ENCODE results near the gene ZNF69.
"Not testable (repeated sequence)": the region's sequence is repeated elsewhere in the genome, so short reads cannot be mapped to it uniquely, and the experiment has no call there.

Gene ZNF69

DNA sequence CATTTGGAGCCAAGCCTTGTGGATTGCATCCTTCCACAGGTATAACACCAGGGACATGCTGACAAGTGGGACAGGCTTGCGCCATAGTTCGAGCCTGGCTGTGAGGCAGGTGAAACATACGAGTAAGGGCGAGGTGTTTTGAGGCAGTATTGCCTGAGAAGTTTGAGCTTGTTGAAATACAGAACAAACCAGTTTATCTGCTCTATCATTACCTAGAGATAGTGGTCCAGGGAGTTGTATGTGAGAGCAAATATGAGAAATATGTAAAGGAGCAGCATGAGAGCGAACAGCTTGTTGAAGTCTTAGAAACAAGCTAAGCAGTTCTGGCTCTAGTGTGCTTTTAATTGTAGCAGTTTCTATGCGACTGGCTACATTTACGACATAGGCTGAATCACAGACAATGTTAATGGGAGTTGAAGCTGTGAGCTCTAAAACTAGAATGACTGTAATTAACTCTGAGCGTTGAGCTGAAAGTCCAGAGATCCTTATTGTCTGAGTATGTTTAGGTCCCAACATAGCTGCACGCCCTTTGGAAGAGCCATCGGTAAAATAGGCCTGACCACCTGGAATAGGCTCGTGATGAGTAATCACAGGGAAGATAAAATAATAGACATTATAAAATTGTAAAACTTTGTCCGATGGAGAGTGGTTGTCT is 30.9 kb upstream of the ZNF69 start:
- DNase-seq (ENCODE audit: extremely low read depth, low read depth) = no peak
- no peak overlapping the region for H3K4me3 ChIP-seq (replicated peaks; ENCODE audit: low read depth, low read length)
- no peak for TF ChIP-seq CTCF (IDR thresholded peaks at IDR 0.05; ENCODE audit: low read depth, low read length, missing control alignments)

DNA sequence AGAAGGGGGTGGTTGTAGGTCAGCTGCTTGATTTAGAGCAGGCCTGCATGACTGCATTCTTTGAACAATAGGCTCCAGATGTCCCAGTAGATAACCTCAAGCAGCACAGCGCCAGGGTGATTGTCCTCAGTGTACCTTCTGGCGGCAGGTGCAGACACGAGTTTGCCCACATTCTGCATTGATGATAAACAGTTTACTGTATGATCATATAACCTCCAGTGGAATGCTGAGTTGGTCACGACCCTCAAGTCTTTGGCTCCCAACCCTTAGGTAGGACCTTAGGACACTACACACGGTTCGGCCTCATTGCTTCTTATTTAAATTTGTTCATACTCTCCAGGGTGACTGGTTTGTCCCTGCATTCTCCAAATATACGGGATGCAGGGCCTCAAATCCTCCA is 26.9 kb upstream of the ZNF69 start:
- H3K4me3 ChIP-seq (replicated peaks; ENCODE audit: low read depth, low read length) = no peak overlapping the region
- TF ChIP-seq CTCF (IDR thresholded peaks at IDR 0.05; ENCODE audit: low read depth, low read length, missing control alignments) = no peak
- no peak for DNase-seq (ENCODE audit: extremely low read depth, low read depth)

DNA sequence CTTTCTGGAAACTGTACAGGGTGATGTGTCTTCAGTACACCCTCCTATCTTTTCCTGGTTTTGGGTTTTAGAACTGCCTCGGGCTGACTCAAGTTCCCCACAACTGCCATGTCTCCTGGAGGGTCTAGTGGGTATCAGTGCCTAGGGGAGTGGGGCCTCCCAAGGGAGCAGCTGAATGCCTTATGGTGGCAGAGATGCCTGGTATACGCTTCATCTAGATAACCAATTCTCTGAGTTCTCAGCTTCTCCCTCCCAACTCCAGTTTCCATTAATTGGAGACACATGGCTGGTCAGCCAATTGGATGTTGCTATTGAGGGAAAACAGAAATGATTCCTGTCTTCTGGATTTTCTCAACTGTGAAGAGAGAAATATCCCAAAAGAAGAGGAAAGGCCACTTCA is 26.3 kb upstream of the ZNF69 start:
- no peak for TF ChIP-seq CTCF (IDR thresholded peaks at IDR 0.05; ENCODE audit: low read depth, low read length, missing control alignments)
- no peak overlapping the region for H3K4me3 ChIP-seq (replicated peaks; ENCODE audit: low read depth, low read length)
- no peak for DNase-seq (ENCODE audit: extremely low read depth, low read depth)

DNA sequence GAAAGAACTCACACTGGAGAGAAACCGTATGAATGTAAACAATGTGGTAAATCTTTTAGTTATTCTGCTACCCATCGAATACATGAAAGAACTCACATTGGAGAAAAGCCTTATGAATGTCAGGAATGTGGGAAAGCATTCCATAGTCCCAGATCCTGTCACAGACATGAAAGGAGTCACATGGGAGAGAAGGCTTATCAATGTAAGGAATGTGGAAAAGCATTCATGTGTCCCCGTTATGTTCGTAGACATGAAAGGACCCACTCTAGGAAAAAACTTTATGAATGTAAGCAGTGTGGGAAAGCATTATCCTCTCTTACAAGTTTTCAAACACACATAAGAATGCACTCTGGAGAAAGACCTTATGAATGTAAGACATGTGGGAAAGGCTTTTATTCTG is 19.8 kb upstream of the ZNF69 start:
- DNase-seq (ENCODE audit: extremely low read depth, low read depth); H3K4me3 ChIP-seq (replicated peaks; ENCODE audit: low read depth, low read length): not testable (repeated sequence)

- TF ChIP-seq CTCF (IDR thresholded peaks at IDR 0.05; ENCODE audit: low read depth, low read length, missing control alignments) = no peak
These were observed 19.4 kb upstream of the ZNF69 start for GRCh38 chr19:11868188-11868587.

GRCh38 chr19:11872624-11873023 is 15.0 kb upstream of the ZNF69 start:
- TF ChIP-seq CTCF (IDR thresholded peaks at IDR 0.05; ENCODE audit: low read depth, low read length, missing control alignments) = no peak
- DNase-seq (ENCODE audit: extremely low read depth, low read depth) = no peak
- H3K4me3 ChIP-seq (replicated peaks; ENCODE audit: low read depth, low read length) = no peak overlapping the region

More at GRCh38 chr19:11868188-11868587, 19.4 kb upstream of the ZNF69 start:
- H3K4me3 ChIP-seq (replicated peaks; ENCODE audit: low read depth, low read length) = no peak overlapping the region
- DNase-seq (ENCODE audit: extremely low read depth, low read depth) = no peak

DNA sequence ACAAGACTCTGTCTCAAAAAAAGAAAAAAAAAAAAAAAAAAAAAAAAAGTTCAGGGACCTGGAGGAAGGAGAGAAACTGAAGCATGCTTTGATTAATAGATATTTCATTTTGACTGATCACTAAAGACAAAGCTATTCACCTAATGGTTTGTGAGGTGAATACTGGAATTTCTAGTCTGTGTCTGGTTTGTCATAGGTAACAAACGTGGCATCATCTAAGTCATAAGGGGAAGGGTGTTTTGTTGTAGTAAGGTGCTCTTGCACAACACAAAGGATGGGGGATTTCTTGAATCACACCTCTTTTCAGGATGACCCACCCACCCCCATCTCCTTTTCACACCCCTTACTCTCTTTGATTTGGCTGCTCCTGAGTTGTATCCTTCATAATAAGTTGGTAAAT is 13.8 kb upstream of the ZNF69 start:
- no peak overlapping the region for H3K4me3 ChIP-seq (replicated peaks; ENCODE audit: low read depth, low read length)
- no peak for TF ChIP-seq CTCF (IDR thresholded peaks at IDR 0.05; ENCODE audit: low read depth, low read length, missing control alignments)
- DNase-seq (ENCODE audit: extremely low read depth, low read depth) = no peak
